GM12878 (cell line): ENCODE measurements around the gene ZNF212. TPM values are rescaled to one million over a fixed set of nuclear protein-coding genes. Genes with fewer than 3 reads are reported as not detected.

Experiments
- ATAC-seq: fragments of 200-7000 bp; cut with Tn5 transposase; 3 replicates; pipeline ENCODE4 v1.9.1; 2020; ENCODE audit warnings: mild to moderate bottlenecking, moderate library complexity
- BruUV-seq: library from RNA; stranded (reverse); fragments of 400-500 nt; replicated peaks from 2 replicates; lab custom pipeline; 2021; lab: Mats Ljungman, UMichigan
- CTCF ChIA-PET: fragments of 300-600 bp; sonication (Branson Sonifier 250); formaldehyde crosslinking; extraction: SDS; loops from one replicate; lab custom pipeline; 2021; ENCODE audit warnings: inconsistent platforms; lab: Yijun Ruan, JAX
- POLR2A ChIA-PET: fragments of 350-600 bp; formaldehyde crosslinking; extraction: SDS; loops from one replicate; lab custom pipeline; 2021; ENCODE audit warnings: inconsistent platforms; lab: Charles Lee
- RAD21 ChIA-PET: fragments of 300-600 bp; sonication (Branson Sonifier 250); formaldehyde crosslinking; loops from one replicate; lab custom pipeline; 2023; ENCODE audit warnings: antibody characterized with exemption; ENCODE audit not compliant: unreplicated experiment; lab: Charles Lee
- SMC1A ChIA-PET: fragments of 300-600 bp; sonication (Branson Sonifier 250); formaldehyde crosslinking; loops from one replicate; lab custom pipeline; 2023; ENCODE audit not compliant: unreplicated experiment, uncharacterized antibody; lab: Charles Lee
- DNase-seq: peaks from one replicate; pipeline ENCODE4 v3.0.0-alpha.2; 2011; ENCODE audit warnings: low read depth, low spot score
- FAIRE-seq: peaks from 3 replicates; lab custom pipeline; 2011; peaks lifted over from hg19 to GRCh38; lab: Jason Lieb, UNC
- H2AFZ ChIP-seq: 2 replicates; pipeline ENCODE4 v1.6.0; 2011; ENCODE audit warnings: low read depth, low read length, control low read depth; ENCODE audit not compliant: control insufficient read depth
- H3K27ac ChIP-seq: 2 replicates; pipeline ENCODE4 v1.5.1; 2011; ENCODE audit warnings: control low read depth; ENCODE audit not compliant: control insufficient read depth, insufficient read depth
- H3K27me3 ChIP-seq, 2 experiments: replicated peaks in 1 of 2; 2 replicates each; pipeline versions ENCODE4 v1.6.0 to v1.6.1; 2011; ENCODE audit warnings: low read length in 1 of 2; ENCODE audit not compliant: control insufficient read depth in 2 of 2, insufficient read depth in 2 of 2
- H3K36me3 ChIP-seq, 2 experiments: 2 replicates each; pipeline ENCODE4 v1.5.1; 2011; ENCODE audit warnings: low read length in 1 of 2; ENCODE audit not compliant: control insufficient read depth in 2 of 2, insufficient read depth in 2 of 2
- H3K4me1 ChIP-seq: 2 replicates; pipeline ENCODE4 v1.6.1; 2011; ENCODE audit warnings: mild to moderate bottlenecking, low read length, moderate library complexity, mixed read lengths; ENCODE audit not compliant: control insufficient read depth, insufficient read depth
- H3K4me2 ChIP-seq: 2 replicates; pipeline ENCODE4 v1.6.0; 2011; ENCODE audit warnings: control low read depth; ENCODE audit not compliant: control insufficient read depth, insufficient read depth
- H3K4me3 ChIP-seq: fragments of 200-600 bp; sonication (generic); 2 replicates; pipeline ENCODE4 v1.5.1; 2016
- H3K79me2 ChIP-seq: 2 replicates; pipeline ENCODE4 v1.6.0; 2011; ENCODE audit warnings: low read length; ENCODE audit not compliant: control insufficient read depth, insufficient read depth
- H3K9ac ChIP-seq: 2 replicates; pipeline ENCODE4 v1.8.0; 2011; ENCODE audit warnings: low read length, control low read depth, mixed read lengths; ENCODE audit not compliant: control insufficient read depth, insufficient read depth
- H3K9me3 ChIP-seq: replicated peaks from 3 replicates; pipeline ENCODE4 v1.5.1; 2011; ENCODE audit warnings: mild to moderate bottlenecking, low read length; ENCODE audit not compliant: control insufficient read depth, insufficient read depth
- H4K20me1 ChIP-seq: 2 replicates; pipeline ENCODE4 v1.6.0; 2011; ENCODE audit not compliant: control insufficient read depth, insufficient read depth
- BACH1 ChIP-seq: fragments of 450-650 bp; IDR thresholded peaks from 2 replicates; pipeline ENCODE4 v1.6.1; 2017; ENCODE audit warnings: mild to moderate bottlenecking, borderline replicate concordance
- BHLHE40 ChIP-seq, 2 experiments: fragments of 450-650 bp in 1 of 2; IDR thresholded peaks; 2 replicates each; pipeline ENCODE4 v1.6.1; 2011 to 2017; ENCODE audit warnings: low read depth in 2 of 2, borderline replicate concordance in 1 of 2, improper control_type of control experiment in 1 of 2, low read length in 1 of 2, mild to moderate bottlenecking in 1 of 2
- MAX ChIP-seq: IDR thresholded peaks from 2 replicates; pipeline ENCODE4 v1.6.1; 2012; ENCODE audit warnings: low read depth, low read length, improper control_type of control experiment
- NFIC ChIP-seq: IDR thresholded peaks from 2 replicates; pipeline ENCODE4 v1.6.1; 2012; ENCODE audit warnings: low read depth, mild to moderate bottlenecking, inconsistent platforms, low read length, moderate library complexity
- NFYB ChIP-seq: IDR thresholded peaks from 2 replicates; pipeline ENCODE4 v1.6.1; 2011; ENCODE audit warnings: low read depth, mild to moderate bottlenecking, low read length, improper control_type of control experiment, moderate library complexity; ENCODE audit not compliant: insufficient read depth
- NR2C2 ChIP-seq: IDR thresholded peaks from 2 replicates; pipeline ENCODE4 v1.6.1; 2011; ENCODE audit warnings: borderline replicate concordance, low read depth; ENCODE audit not compliant: control insufficient read depth, insufficient read length
- POU2F2 ChIP-seq: IDR thresholded peaks from 3 replicates; pipeline ENCODE4 v1.6.1; 2011; ENCODE audit warnings: low read depth, mild to moderate bottlenecking, low read length, borderline replicate concordance
- SMARCA5 ChIP-seq: fragments of 450-650 bp; IDR thresholded peaks from 2 replicates; pipeline ENCODE4 v1.6.1; 2017; ENCODE audit warnings: mild to moderate bottlenecking
- SRF ChIP-seq, 2 experiments: IDR thresholded peaks; 2 replicates each; pipeline ENCODE4 v1.6.1; 2011; ENCODE audit warnings: low read depth in 2 of 2, low read length in 2 of 2, mild to moderate bottlenecking in 1 of 2, moderate library complexity in 1 of 2
- SUZ12 ChIP-seq: fragments of 200-600 bp; sonication (generic); IDR thresholded peaks from one replicate; pipeline ENCODE4 v1.6.1; 2018; ENCODE audit warnings: antibody characterized with exemption, mild to moderate bottlenecking; ENCODE audit not compliant: unreplicated experiment
- ZBED1 ChIP-seq: IDR thresholded peaks from 2 replicates; pipeline ENCODE4 v1.6.1; 2016; ENCODE audit warnings: borderline replicate concordance
- WGBS: methylation state at CpG from one replicate; pipeline ENCODE4 v1.1.6; 2016; ENCODE audit warnings: low lambda C conversion rate; ENCODE audit not compliant: insufficient replicate concordance, insufficient coverage; ENCODE audit errors: missing lambda C conversion rate; 5-methylcytosine and 5-hydroxymethylcytosine counted together
- in situ Hi-C: fragments of 300-500 bp; cut with MboI; formaldehyde crosslinking; loops from 9 replicates; pipeline ENCODE4 v1.14.3; 2018; ENCODE audit warnings: mixed read lengths
- intact Hi-C: fragments of 100-400 bp; cut with micrococcal nuclease; formaldehyde crosslinking; loops from one replicate; pipeline ENCODE4 v1.14.2; 2022; ENCODE audit not compliant: unreplicated experiment
- polyA plus RNA-seq, 11 experiments: library from polyadenylated mRNA; depleted of rRNA in 4 of 11; unstranded in 6 of 11; stranded (reverse) in 5 of 11; fragments of >200 nt; fragmentation: Nextera tagmentation in 4 of 11; fragmentation: Illumina TruSeq in 1 of 11; extraction: Ambion mirVana in 4 of 11; extraction: Trizol in 1 of 11; gene quantifications; 1 replicate in 1 of 11; 2 replicates in 10 of 11; pipeline versions ENCODE4 v1.2.1 to v1.2.3, GENCODE V29; 2011 to 2016; ENCODE audit warnings: inconsistent platforms in 2 of 11, missing spikeins in 2 of 11, low read depth in 1 of 11
- total RNA-seq, 4 experiments: library from RNA; depleted of rRNA in 3 of 4; stranded (reverse); fragments of >200 nt in 3 of 4; fragmentation: Illumina TruSeq in 1 of 4; extraction: Trizol in 1 of 4; gene quantifications; 2 replicates each; pipeline versions ENCODE4 v1.2.1 to v1.2.3, GENCODE V29; 2013 to 2021
- TF ChIP-seq, protein P1 (sequence below): IDR thresholded peaks from 2 replicates; pipeline ENCODE4 v1.6.1; 2011; ENCODE audit warnings: borderline replicate concordance, low read depth, mild to moderate bottlenecking, moderate library complexity, low read length; ENCODE audit not compliant: insufficient read depth, poor library complexity, severe bottlenecking

The ZNF212 gene
- total and polyA plus RNA-seq, 10 of the 15 experiments (the other 5 are each of a cell fraction or from before 2014, with no cell fraction given): 1.2 to 11.6 (median 5.4) TPM

- ChIA-PET CTCF (interaction anchor here (0.8 kb wide), 1 partner anchor 32 kb away, joined by 3 read pairs; no protein-coding TSS in a partner anchor), POLR2A (interaction anchor here (0.7 to 1.2 kb wide), 2 partner anchors 96 to 1350 kb away, joined by 3 read pairs; partner anchors contain the start of gene ZNF282), RAD21 (no interaction called here), SMC1A (no interaction called here)
- Histone ChIP-seq H4K20me1 (no peaks in the 10 kb centered on the region), H3K36me3 (peaks cover 0 to 1% of the 10 kb centered on the region in 2 experiments; a peak in 1 of 4 replicates), H3K9me3 (no peaks in the 10 kb centered on the region), H3K9ac (no peak overlapping the region), H3K27ac (no peak overlapping the region), H3K4me1 (no peaks in the 10 kb centered on the region), H2AFZ (no peak overlapping the region), H3K4me3 (no peak overlapping the region), H3K27me3 (no peaks in the 10 kb centered on the region), H3K4me2 (no peak overlapping the region), H3K79me2 (no peaks in the 10 kb centered on the region)
- peak; percentile 70 for ATAC-seq
- 41% methylated on average over 13 of the region's 13 CpGs for WGBS
- TF ChIP-seq BHLHE40 (IDR thresholded peaks at IDR 0.05; ENCODE audit: borderline replicate concordance in 1 of 2, low read depth in 2 of 2, low read length in 1 of 2) (peak in 1 of 2 experiments; percentile 8; a peak in 1 of 4 replicates), SUZ12 (no peak)
- intact Hi-C loops (no loop called here), in situ Hi-C loops (no loop called here)
- FAIRE-seq: no peak
- no TSS peak for BruUV-seq
- DNase-seq: no peak
These were observed 51.8 kb downstream of the ZNF212 start for GRCh38 chr7:149291036-149291780.

DNA sequence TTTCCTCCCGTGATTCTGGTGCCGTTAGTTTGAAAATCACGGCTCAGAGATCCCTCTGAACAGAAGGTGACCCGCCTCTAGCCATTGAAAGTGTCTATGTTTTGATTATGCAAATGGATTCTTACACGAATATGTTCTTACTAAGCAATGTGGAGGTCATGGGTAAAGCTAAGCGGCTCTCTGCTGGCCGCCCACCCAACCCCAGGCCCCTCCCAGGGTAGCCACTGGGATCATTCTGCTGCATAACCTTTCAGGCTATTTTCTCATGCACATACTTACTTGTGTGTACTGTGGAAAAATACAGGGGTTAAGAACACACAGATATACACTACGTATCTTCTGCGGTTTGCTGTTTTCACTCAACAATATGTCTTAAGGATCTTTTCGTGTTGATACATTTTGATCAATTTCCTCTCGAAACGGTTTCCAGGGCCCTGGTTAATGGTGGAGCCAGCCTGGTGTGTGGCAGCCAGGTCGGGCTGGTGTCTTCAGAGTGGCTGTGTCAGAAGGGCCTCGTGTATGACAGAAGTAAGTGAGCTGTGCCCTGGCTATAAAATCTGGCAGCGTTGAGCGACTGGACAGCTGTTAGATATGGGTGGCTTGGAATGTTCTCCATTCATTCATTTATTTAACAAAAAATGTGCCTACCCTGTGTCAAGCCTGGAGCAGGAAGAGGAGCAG, 52.5 kb downstream of the ZNF212 start:
- Histone ChIP-seq H3K4me1 (no peaks in the 10 kb centered on the region), H3K27ac (no peak overlapping the region), H3K36me3 (peaks cover 0 to 1% of the 10 kb centered on the region in 2 experiments; a peak in 1 of 4 replicates), H4K20me1 (no peaks in the 10 kb centered on the region), H3K4me3 (no peak overlapping the region), H3K9ac (no peak overlapping the region), H3K9me3 (no peaks in the 10 kb centered on the region), H3K79me2 (no peaks in the 10 kb centered on the region), H2AFZ (no peak overlapping the region), H3K4me2 (no peak overlapping the region), H3K27me3 (no peaks in the 10 kb centered on the region)
- ChIA-PET SMC1A (no interaction called here), RAD21 (no interaction called here), CTCF (no interaction called here), POLR2A (interaction anchor here (1.2 kb wide), 1 partner anchor 97 kb away, joined by 3 read pairs; the partner anchor contains the start of gene ZNF282)
- intact Hi-C loops: no loop called here
- no TSS peak for BruUV-seq
- 89% methylated on average over 16 of the region's 16 CpGs for WGBS
- in situ Hi-C loops: no loop called here
- FAIRE-seq (no peak), DNase-seq (no peak), ATAC-seq (no peak)
- TF ChIP-seq ZBED1 (no peak), MAX (no peak), NFIC (no peak), POU2F2 (no peak), SRF (IDR thresholded peaks at IDR 0.05; ENCODE audit: low read depth in 2 of 2, low read length in 2 of 2) (no peak), SMARCA5 (no peak), BACH1 (no peak), NR2C2 (no peak), NFYB (no peak)
- TF ChIP-seq, protein P1, sequence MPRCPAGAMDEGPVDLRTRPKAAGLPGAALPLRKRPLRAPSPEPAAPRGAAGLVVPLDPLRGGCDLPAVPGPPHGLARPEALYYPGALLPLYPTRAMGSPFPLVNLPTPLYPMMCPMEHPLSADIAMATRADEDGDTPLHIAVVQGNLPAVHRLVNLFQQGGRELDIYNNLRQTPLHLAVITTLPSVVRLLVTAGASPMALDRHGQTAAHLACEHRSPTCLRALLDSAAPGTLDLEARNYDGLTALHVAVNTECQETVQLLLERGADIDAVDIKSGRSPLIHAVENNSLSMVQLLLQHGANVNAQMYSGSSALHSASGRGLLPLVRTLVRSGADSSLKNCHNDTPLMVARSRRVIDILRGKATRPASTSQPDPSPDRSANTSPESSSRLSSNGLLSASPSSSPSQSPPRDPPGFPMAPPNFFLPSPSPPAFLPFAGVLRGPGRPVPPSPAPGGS: no peak
